ENCODE results near the gene ZBTB16. TPM values are rescaled to one million over a fixed set of nuclear protein-coding genes. Genes with fewer than 3 reads are reported as not detected.

ZBTB16 gene
- total and polyA plus RNA-seq, 9 donors = 12.7 to 160 (median 68.7) TPM

DNA sequence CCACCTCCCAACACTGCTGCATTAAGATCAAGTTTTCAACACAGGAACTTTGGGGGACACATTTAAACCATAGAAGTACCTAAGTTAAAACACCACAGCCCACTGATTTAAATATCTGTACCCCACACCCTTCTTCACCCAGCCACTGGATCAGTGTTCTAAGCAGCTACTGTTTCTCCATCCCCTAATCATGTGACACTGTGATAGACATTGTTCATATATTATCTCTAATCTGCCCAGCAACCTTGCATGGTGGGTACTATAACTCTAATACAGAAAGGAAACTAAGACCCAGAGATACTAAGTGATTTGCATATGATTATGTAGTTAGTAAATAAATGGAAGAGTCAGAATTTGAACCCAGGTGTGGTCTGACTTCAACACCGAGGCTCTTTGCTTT lies 166.2 kb downstream of the ZBTB16 start:
- intact Hi-C loops (cut with DNase I) = no loop called here
- peaks cover 12% of the 10 kb centered on the region for H3K4me1 ChIP-seq (ENCODE audit: insufficient read depth)
- no peaks in the 10 kb centered on the region for H3K9me3 ChIP-seq
- no peaks in the 10 kb centered on the region for H3K36me3 ChIP-seq
- TF ChIP-seq, protein P1, sequence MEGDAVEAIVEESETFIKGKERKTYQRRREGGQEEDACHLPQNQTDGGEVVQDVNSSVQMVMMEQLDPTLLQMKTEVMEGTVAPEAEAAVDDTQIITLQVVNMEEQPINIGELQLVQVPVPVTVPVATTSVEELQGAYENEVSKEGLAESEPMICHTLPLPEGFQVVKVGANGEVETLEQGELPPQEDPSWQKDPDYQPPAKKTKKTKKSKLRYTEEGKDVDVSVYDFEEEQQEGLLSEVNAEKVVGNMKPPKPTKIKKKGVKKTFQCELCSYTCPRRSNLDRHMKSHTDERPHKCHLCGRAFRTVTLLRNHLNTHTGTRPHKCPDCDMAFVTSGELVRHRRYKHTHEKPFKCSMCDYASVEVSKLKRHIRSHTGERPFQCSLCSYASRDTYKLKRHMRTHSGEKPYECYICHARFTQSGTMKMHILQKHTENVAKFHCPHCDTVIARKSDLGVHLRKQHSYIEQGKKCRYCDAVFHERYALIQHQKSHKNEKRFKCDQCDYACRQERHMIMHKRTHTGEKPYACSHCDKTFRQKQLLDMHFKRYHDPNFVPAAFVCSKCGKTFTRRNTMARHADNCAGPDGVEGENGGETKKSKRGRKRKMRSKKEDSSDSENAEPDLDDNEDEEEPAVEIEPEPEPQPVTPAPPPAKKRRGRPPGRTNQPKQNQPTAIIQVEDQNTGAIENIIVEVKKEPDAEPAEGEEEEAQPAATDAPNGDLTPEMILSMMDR (IDR thresholded peaks at IDR 0.05) = no peak
- TF ChIP-seq EP300 (IDR thresholded peaks at IDR 0.05) = no peak
- TF ChIP-seq POLR2A (IDR thresholded peaks at IDR 0.05) = no peak
- DNase-seq = no peak
- H3K4me3 ChIP-seq = no peak overlapping the region
- no peak overlapping the region for H3K27ac ChIP-seq
- no peaks in the 10 kb centered on the region for H3K27me3 ChIP-seq
- 90 to 92% (median 91%) methylated on average over 1 of the region's 1 CpG for WGBS, 3 donors

DNA sequence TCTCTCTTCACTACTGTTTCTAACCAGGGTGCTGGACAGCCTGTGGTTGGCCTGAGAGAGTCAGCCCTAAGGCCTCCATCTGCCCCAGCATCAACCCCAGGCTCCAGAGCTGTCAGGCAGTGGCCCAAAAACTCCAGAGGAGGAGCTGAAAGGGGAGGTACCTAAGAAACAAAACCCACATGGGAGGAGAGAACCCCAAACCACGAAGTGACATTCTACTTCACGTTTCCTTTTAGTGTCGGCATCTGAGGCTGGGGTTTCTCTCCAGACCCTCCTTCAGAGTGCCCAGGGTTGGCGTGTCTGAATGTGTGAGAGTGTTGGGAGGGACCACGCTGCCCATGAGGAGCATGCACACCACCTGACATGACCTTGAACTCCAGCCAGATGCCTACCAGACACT lies 166.8 kb downstream of the ZBTB16 start:
- TF ChIP-seq EP300 (IDR thresholded peaks at IDR 0.05) (no peak), POLR2A (IDR thresholded peaks at IDR 0.05) (no peak)
- TF ChIP-seq, protein P1 (IDR thresholded peaks at IDR 0.05) = no peak
- WGBS, 3 donors = 71 to 80% (median 76%) methylated on average over 5 of the region's 5 CpGs
- Histone ChIP-seq H3K27me3 (no peaks in the 10 kb centered on the region), H3K4me3 (no peak overlapping the region), H3K9me3 (no peaks in the 10 kb centered on the region), H3K27ac (no peak overlapping the region), H3K36me3 (no peaks in the 10 kb centered on the region), H3K4me1 (ENCODE audit: insufficient read depth) (peaks cover 12% of the 10 kb centered on the region)
- intact Hi-C loops (cut with DNase I) = no loop called here
- no peak for DNase-seq

DNA sequence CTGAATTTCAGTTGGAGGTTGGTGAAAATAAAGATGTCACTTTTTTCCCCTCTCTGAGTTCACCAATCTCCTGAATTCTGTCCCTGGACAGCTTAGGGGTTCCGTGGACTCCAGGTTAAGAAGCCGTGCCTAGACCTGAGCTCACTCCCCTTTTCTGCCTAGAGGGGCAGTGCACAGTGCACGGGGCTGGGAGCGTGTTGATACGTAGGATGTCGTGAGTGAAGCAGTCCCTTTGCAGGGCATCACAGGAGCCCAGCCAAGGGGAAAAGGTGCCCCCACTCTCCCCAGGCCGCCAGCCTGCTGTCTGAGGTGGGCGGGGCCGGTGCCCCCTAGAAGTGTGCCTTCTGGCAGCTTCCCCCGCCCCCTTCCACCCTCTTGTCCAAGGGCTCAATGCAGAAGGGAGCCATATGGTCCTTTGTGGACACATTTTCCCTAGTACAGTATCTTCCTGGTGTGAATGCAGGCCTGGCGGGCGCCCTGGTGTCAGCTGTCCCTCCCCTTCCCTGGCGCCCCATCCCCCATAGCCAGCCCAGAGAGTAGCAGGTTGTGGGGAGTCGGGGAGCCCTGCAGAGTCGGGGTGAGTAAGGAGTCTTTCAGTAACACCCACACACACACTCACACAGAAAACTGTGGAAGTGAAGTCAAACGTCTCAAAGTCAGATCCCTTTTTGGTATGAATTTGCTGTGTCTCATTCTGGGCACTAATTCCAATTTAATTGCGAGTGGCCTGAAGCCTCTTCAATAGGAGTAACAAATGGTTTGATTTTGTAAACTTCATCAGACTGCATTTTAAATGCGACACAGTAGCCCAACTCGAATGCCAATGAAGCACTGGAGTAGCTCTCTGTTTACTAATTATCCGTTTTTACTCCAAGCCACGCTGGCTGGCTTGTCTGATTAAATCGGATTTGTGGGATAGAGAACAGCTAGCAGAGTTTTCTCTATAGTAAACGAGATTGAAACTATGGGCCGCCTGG lies 169.2 kb downstream of the ZBTB16 start:
- Histone ChIP-seq H3K4me3 (no peak overlapping the region), H3K9me3 (no peaks in the 10 kb centered on the region), H3K27me3 (no peaks in the 10 kb centered on the region), H3K27ac (peak overlapping the region in 1 of 2 donors; percentile 13), H3K36me3 (no peaks in the 10 kb centered on the region), H3K4me1 (ENCODE audit: insufficient read depth) (peaks cover 17% of the 10 kb centered on the region)
- TF ChIP-seq POLR2A (IDR thresholded peaks at IDR 0.05) = no peak
- TF ChIP-seq, protein P1 (IDR thresholded peaks at IDR 0.05) = no peak
- no peak for TF ChIP-seq EP300 (IDR thresholded peaks at IDR 0.05)
- 49 to 56% (median 56%) methylated on average over 24 of the region's 24 CpGs for WGBS, 3 donors
- DNase-seq = no peak
- intact Hi-C loops (cut with DNase I) = no loop called here

DNA sequence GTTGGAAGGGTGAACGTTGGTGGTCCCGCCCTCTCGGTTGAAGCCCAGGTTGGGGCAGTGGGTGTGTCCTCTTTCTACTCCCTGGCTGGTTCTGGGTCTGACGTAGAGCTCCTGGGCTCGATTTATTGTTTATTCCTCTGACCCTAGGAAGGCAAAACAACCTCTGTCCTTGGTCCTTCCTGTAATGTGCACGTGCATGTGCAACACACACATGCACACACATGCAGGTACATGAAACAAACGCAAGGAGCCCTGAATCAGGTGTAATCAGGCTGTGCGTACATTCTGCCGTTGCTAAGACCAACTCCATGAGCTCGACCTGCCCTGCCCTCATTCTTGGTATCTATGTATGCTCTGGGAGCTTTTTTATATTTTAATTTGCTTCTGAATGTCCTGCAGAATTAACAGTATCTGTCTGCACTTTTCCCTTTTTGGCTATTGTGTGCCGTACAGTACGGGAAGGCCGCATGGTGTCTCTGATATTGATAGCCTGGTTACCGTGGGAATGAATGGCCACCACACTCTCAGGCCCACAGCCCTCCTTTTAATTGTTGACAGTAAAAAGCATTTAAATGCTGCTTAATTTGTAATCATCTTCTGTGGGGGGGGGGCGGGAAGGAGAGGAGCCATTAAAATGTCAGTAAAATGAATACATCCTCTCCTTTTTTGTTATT lies 170.7 kb downstream of the ZBTB16 start:
- Histone ChIP-seq H3K27ac (no peak overlapping the region), H3K4me3 (no peak overlapping the region), H3K9me3 (no peaks in the 10 kb centered on the region), H3K27me3 (no peaks in the 10 kb centered on the region), H3K4me1 (ENCODE audit: insufficient read depth) (peaks cover 17% of the 10 kb centered on the region), H3K36me3 (no peaks in the 10 kb centered on the region)
- TF ChIP-seq EP300 (IDR thresholded peaks at IDR 0.05) (no peak), POLR2A (IDR thresholded peaks at IDR 0.05) (no peak)
- TF ChIP-seq, protein P1 (IDR thresholded peaks at IDR 0.05) = no peak
- DNase-seq = no peak
- intact Hi-C loops (cut with DNase I) = no loop called here
- WGBS, 3 donors = 75 to 84% (median 80%) methylated on average over 15 of the region's 15 CpGs

Data from ovary (tissue), 9 donors.